Measurements from ENCODE around the gene TTLL11. TPM values are rescaled to one million over a fixed set of nuclear protein-coding genes. Genes with fewer than 3 reads are reported as not detected.

The TTLL11 gene
- total and polyA plus RNA-seq, 2 of the 8 experiments (the other 6 are each of a cell fraction or from before 2014, with no cell fraction given), result 0.56 to 0.80 TPM

DNA sequence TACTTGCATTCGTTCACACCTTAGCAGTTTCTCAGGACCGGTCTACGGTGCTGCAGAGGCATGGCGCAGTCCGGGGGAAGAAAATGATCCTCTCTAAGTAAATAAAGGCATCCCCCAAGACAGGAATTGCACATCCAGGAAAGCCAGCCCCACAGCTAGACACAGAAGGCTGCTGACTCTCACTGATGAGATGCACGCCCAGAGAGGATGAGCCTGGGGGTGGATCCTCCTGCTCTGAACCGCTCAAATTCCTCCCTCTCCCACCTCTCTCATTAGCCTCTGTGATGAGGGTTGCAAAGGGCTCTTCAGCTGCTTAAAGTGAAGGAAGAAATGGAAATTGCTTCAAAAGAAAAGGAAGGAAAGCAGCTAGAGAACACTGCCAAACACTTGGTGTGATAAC is 132.4 kb downstream of the TTLL11 start (continued):
- TF ChIP-seq, protein P1, sequence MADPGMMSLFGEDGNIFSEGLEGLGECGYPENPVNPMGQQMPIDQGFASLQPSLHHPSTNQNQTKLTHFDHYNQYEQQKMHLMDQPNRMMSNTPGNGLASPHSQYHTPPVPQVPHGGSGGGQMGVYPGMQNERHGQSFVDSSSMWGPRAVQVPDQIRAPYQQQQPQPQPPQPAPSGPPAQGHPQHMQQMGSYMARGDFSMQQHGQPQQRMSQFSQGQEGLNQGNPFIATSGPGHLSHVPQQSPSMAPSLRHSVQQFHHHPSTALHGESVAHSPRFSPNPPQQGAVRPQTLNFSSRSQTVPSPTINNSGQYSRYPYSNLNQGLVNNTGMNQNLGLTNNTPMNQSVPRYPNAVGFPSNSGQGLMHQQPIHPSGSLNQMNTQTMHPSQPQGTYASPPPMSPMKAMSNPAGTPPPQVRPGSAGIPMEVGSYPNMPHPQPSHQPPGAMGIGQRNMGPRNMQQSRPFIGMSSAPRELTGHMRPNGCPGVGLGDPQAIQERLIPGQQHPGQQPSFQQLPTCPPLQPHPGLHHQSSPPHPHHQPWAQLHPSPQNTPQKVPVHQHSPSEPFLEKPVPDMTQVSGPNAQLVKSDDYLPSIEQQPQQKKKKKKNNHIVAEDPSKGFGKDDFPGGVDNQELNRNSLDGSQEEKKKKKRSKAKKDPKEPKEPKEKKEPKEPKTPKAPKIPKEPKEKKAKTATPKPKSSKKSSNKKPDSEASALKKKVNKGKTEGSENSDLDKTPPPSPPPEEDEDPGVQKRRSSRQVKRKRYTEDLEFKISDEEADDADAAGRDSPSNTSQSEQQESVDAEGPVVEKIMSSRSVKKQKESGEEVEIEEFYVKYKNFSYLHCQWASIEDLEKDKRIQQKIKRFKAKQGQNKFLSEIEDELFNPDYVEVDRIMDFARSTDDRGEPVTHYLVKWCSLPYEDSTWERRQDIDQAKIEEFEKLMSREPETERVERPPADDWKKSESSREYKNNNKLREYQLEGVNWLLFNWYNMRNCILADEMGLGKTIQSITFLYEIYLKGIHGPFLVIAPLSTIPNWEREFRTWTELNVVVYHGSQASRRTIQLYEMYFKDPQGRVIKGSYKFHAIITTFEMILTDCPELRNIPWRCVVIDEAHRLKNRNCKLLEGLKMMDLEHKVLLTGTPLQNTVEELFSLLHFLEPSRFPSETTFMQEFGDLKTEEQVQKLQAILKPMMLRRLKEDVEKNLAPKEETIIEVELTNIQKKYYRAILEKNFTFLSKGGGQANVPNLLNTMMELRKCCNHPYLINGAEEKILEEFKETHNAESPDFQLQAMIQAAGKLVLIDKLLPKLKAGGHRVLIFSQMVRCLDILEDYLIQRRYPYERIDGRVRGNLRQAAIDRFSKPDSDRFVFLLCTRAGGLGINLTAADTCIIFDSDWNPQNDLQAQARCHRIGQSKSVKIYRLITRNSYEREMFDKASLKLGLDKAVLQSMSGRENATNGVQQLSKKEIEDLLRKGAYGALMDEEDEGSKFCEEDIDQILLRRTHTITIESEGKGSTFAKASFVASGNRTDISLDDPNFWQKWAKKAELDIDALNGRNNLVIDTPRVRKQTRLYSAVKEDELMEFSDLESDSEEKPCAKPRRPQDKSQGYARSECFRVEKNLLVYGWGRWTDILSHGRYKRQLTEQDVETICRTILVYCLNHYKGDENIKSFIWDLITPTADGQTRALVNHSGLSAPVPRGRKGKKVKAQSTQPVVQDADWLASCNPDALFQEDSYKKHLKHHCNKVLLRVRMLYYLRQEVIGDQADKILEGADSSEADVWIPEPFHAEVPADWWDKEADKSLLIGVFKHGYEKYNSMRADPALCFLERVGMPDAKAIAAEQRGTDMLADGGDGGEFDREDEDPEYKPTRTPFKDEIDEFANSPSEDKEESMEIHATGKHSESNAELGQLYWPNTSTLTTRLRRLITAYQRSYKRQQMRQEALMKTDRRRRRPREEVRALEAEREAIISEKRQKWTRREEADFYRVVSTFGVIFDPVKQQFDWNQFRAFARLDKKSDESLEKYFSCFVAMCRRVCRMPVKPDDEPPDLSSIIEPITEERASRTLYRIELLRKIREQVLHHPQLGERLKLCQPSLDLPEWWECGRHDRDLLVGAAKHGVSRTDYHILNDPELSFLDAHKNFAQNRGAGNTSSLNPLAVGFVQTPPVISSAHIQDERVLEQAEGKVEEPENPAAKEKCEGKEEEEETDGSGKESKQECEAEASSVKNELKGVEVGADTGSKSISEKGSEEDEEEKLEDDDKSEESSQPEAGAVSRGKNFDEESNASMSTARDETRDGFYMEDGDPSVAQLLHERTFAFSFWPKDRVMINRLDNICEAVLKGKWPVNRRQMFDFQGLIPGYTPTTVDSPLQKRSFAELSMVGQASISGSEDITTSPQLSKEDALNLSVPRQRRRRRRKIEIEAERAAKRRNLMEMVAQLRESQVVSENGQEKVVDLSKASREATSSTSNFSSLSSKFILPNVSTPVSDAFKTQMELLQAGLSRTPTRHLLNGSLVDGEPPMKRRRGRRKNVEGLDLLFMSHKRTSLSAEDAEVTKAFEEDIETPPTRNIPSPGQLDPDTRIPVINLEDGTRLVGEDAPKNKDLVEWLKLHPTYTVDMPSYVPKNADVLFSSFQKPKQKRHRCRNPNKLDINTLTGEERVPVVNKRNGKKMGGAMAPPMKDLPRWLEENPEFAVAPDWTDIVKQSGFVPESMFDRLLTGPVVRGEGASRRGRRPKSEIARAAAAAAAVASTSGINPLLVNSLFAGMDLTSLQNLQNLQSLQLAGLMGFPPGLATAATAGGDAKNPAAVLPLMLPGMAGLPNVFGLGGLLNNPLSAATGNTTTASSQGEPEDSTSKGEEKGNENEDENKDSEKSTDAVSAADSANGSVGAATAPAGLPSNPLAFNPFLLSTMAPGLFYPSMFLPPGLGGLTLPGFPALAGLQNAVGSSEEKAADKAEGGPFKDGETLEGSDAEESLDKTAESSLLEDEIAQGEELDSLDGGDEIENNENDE (IDR thresholded peaks at IDR 0.05; ENCODE audit: insufficient replicate concordance, low read length), result no peak
- TF ChIP-seq TAF7 (optimal IDR thresholded peaks at IDR 0.05; ENCODE audit: borderline replicate concordance, low read depth, low read length), result no peak
- TF ChIP-seq TEAD4 (IDR thresholded peaks at IDR 0.05; ENCODE audit: low read depth, low read length), result no peak
- no peak for TF ChIP-seq RBBP5 (IDR thresholded peaks at IDR 0.05; ENCODE audit: borderline replicate concordance, low read depth, low read length)
- no peak for TF ChIP-seq HDAC6 (IDR thresholded peaks at IDR 0.05; ENCODE audit: low read depth, low read length)
- no peak for TF ChIP-seq SAP30 (IDR thresholded peaks at IDR 0.05; ENCODE audit: insufficient read depth, insufficient replicate concordance, low read length)
- TF ChIP-seq RNF2 (IDR thresholded peaks at IDR 0.05; ENCODE audit: borderline replicate concordance, low read depth, low read length, missing control alignments, poor library complexity, severe bottlenecking), result no peak
- no peak for TF ChIP-seq SIX5 (IDR thresholded peaks at IDR 0.05; ENCODE audit: low read depth, low read length)
- TF ChIP-seq KDM5A (IDR thresholded peaks at IDR 0.05; ENCODE audit: low read length), result no peak
- no peak for TF ChIP-seq GABPA (IDR thresholded peaks at IDR 0.05; ENCODE audit: borderline replicate concordance, insufficient read depth, low read length)
- no peak for TF ChIP-seq SP1 (IDR thresholded peaks at IDR 0.05; ENCODE audit: low read depth, low read length)

Data from H1 (cell line).